HG03342 (cell line): Measurements from ENCODE around the gene GPC1.
"Not testable (repeated sequence)": the region's sequence is repeated elsewhere in the genome, so short reads cannot be mapped to it uniquely, and the experiment has no call there.

Experiments
- ATAC-seq: cut with Tn5 transposase; IDR thresholded peaks from one replicate; pipeline ENCODE4 v1.9.1; 2021; ENCODE audit warnings: mild to moderate bottlenecking, moderate library complexity; ENCODE audit not compliant: unreplicated experiment

GPC1 gene

GRCh38 chr2:240497082-240497481, 61.6 kb downstream of the GPC1 start:
- ATAC-seq, result not testable (repeated sequence)

- ATAC-seq, result no peak
Observed at GRCh38 chr2:240498171-240498957, 62.9 kb downstream of the GPC1 start.

- ATAC-seq, result no peak
Observed at GRCh38 chr2:240498958-240499260, 63.4 kb downstream of the GPC1 start.

GRCh38 chr2:240499309-240500301, 64.1 kb downstream of the GPC1 start:
- no peak for ATAC-seq

- ATAC-seq, result no peak
Observed at GRCh38 chr2:240500561-240501423, 65.3 kb downstream of the GPC1 start.

- ATAC-seq, result no peak
Observed at GRCh38 chr2:240501531-240501991, 66.1 kb downstream of the GPC1 start.

GRCh38 chr2:240502059-240502429, 66.6 kb downstream of the GPC1 start:
- no peak for ATAC-seq

- no peak for ATAC-seq
Observed at GRCh38 chr2:240502430-240503121, 67.1 kb downstream of the GPC1 start.

GRCh38 chr2:240503375-240503774, 67.9 kb downstream of the GPC1 start:
- no peak for ATAC-seq

GRCh38 chr2:240503848-240504247, 68.4 kb downstream of the GPC1 start:
- ATAC-seq, result no peak

GRCh38 chr2:240505910-240506309, 70.4 kb downstream of the GPC1 start:
- no peak for ATAC-seq

- no peak for ATAC-seq
Observed at GRCh38 chr2:240506406-240507059, 71.1 kb downstream of the GPC1 start.

GRCh38 chr2:240507060-240507777, 71.8 kb downstream of the GPC1 start:
- no peak for ATAC-seq

GRCh38 chr2:240507778-240508251, 72.4 kb downstream of the GPC1 start:
- no peak for ATAC-seq

GRCh38 chr2:240508832-240509545, 73.5 kb downstream of the GPC1 start:
- ATAC-seq, result no peak

GRCh38 chr2:240509667-240510512, 74.4 kb downstream of the GPC1 start:
- ATAC-seq, result no peak

GRCh38 chr2:240510513-240511210, 75.2 kb downstream of the GPC1 start:
- no peak for ATAC-seq
